ENCODE results near the gene C2CD3. TPM values are rescaled to one million over a fixed set of nuclear protein-coding genes. Genes with fewer than 3 reads are reported as not detected.

Gene C2CD3
- total RNA-seq, 4 donors from 2014 or later = 5.9 to 19.1 (median 14.2) TPM

- no peak for TF ChIP-seq POLR2A (IDR thresholded peaks at IDR 0.05)
- no peak for TF ChIP-seq CTCF (IDR thresholded peaks at IDR 0.05)
- whole genome bisulfite sequencing, 2 donors = 54 to 58% methylated on average over 6 to 7 of the region's 9 CpGs
- DNase-seq = no peak
Measured at GRCh38 chr11:74008373-74009229, 162.2 kb downstream of the C2CD3 start, which contains the start of gene UCP3. TSS of gene UCP3 (minus strand) at chr11:74009085. CDS start at chr11:74007042, 2,043 bp downstream.

DNA sequence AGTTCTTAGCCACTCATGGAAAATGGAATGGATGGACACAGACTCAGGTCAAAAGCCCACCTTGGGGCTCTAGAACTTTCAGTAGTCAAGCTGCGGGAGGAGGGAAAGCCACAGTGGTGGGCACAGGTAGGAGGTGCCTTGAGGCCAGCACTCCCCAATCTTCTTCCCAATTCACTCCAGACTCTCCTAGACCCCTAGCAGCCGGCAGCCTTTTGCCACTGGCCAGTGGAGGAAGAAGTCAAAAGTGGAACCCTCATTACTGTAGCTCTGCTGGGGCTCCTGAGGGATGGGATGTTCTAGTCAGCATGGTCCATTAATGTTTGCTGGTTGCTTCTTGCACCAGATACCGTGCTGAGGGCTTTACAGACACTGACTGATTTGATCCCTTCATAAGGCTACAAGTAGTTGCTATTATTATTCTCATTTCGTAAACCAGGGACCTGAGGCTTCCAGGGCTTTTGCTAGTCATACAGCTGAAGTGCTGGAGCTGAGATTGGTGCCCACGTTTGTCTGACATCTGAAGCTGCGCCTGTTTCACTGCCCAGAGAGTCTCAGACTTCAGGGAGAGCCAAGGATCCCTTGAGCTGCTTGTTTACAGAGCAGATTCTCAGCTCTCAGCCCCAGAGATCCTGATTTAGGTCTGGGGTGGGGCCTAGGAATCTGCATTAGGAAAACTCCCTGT, 163.0 kb downstream of the C2CD3 start:
- intact Hi-C loops (cut with DNase I) = no loop called here
- TF ChIP-seq CTCF (IDR thresholded peaks at IDR 0.05) = no peak
- TF ChIP-seq POLR2A (IDR thresholded peaks at IDR 0.05) = no peak
- H3K27ac ChIP-seq = no peak overlapping the region
- H3K4me3 ChIP-seq = no peak overlapping the region
- 81 to 83% methylated on average over 1 to 5 of the region's 6 CpGs for WGBS, 2 donors
- no peaks in the 10 kb centered on the region for H3K9me3 ChIP-seq
- H3K27me3 ChIP-seq = no peaks in the 10 kb centered on the region
- peaks cover 0 to 24% (median 0%) of the 10 kb centered on the region in 3 donors for H3K36me3 ChIP-seq
- DNase-seq = no peak
- H3K4me1 ChIP-seq = peaks cover 0 to 22% (median 0%) of the 10 kb centered on the region in 3 donors

More at GRCh38 chr11:74008373-74009229, 162.2 kb downstream of the C2CD3 start, which contains the start of gene UCP3:
- H3K36me3 ChIP-seq = peaks cover 0 to 24% (median 0%) of the 10 kb centered on the region in 3 donors
- H3K4me3 ChIP-seq = no peak within 1 kb of the TSS
- intact Hi-C loops (cut with DNase I) = no loop called here
- H3K4me1 ChIP-seq = peaks cover 0 to 22% (median 0%) of the 10 kb centered on the region in 3 donors
- no peaks in the 10 kb centered on the region for H3K9me3 ChIP-seq
- no peaks in the 10 kb centered on the region for H3K27me3 ChIP-seq
- H3K27ac ChIP-seq = no peak within 1 kb of the TSS

GRCh38 chr11:74006743-74007304, 164.0 kb downstream of the C2CD3 start:
- Histone ChIP-seq H3K4me1 (peaks cover 0 to 16% (median 0%) of the 10 kb centered on the region in 3 donors), H3K9me3 (no peaks in the 10 kb centered on the region), H3K27me3 (no peaks in the 10 kb centered on the region), H3K4me3 (no peak overlapping the region), H3K36me3 (peaks cover 0 to 21% (median 0%) of the 10 kb centered on the region in 3 donors), H3K27ac (no peak overlapping the region)
- intact Hi-C loops (cut with DNase I) = no loop called here
- TF ChIP-seq CTCF (IDR thresholded peaks at IDR 0.05) (no peak), POLR2A (IDR thresholded peaks at IDR 0.05) (no peak)
- 79 to 85% methylated on average over 3 to 4 of the region's 7 CpGs for WGBS, 2 donors
- no peak for DNase-seq

GRCh38 chr11:74005721-74006517, 164.9 kb downstream of the C2CD3 start:
- Histone ChIP-seq H3K27ac (no peak overlapping the region), H3K9me3 (no peaks in the 10 kb centered on the region), H3K4me1 (peaks cover 0 to 7% (median 0%) of the 10 kb centered on the region in 3 donors), H3K4me3 (no peak overlapping the region), H3K27me3 (no peaks in the 10 kb centered on the region), H3K36me3 (peaks cover 0 to 30% (median 0%) of the 10 kb centered on the region in 3 donors)
- no peak for TF ChIP-seq CTCF (IDR thresholded peaks at IDR 0.05)
- TF ChIP-seq POLR2A (IDR thresholded peaks at IDR 0.05) = no peak
- intact Hi-C loops (cut with DNase I) = no loop called here
- DNase-seq = no peak
- 93 to 97% methylated on average over 10 to 12 of the region's 29 CpGs for WGBS, 2 donors

Measured in esophagus squamous epithelium (tissue), 5 donors.